WI38 (cell line): Measurements from ENCODE around the gene MTIF3.

ENCODE experiments used
- H3K4me3 ChIP-seq: 2 replicates; pipeline ENCODE4 v1.5.1; 2011; ENCODE audit warnings: low read depth, mild to moderate bottlenecking, control low read depth, low read length
- TF ChIP-seq, protein P1 (sequence below): IDR thresholded peaks from 2 replicates; pipeline ENCODE4 v1.5.1; 2012; ENCODE audit warnings: low read depth, mild to moderate bottlenecking, control low read depth, low read length

Gene MTIF3

GRCh38 chr13:27425158-27425917 lies 25.0 kb downstream of the MTIF3 start:
- TF ChIP-seq, protein P1, sequence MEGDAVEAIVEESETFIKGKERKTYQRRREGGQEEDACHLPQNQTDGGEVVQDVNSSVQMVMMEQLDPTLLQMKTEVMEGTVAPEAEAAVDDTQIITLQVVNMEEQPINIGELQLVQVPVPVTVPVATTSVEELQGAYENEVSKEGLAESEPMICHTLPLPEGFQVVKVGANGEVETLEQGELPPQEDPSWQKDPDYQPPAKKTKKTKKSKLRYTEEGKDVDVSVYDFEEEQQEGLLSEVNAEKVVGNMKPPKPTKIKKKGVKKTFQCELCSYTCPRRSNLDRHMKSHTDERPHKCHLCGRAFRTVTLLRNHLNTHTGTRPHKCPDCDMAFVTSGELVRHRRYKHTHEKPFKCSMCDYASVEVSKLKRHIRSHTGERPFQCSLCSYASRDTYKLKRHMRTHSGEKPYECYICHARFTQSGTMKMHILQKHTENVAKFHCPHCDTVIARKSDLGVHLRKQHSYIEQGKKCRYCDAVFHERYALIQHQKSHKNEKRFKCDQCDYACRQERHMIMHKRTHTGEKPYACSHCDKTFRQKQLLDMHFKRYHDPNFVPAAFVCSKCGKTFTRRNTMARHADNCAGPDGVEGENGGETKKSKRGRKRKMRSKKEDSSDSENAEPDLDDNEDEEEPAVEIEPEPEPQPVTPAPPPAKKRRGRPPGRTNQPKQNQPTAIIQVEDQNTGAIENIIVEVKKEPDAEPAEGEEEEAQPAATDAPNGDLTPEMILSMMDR: no peak
- peak overlapping the region; percentile 66 for H3K4me3 ChIP-seq

DNA sequence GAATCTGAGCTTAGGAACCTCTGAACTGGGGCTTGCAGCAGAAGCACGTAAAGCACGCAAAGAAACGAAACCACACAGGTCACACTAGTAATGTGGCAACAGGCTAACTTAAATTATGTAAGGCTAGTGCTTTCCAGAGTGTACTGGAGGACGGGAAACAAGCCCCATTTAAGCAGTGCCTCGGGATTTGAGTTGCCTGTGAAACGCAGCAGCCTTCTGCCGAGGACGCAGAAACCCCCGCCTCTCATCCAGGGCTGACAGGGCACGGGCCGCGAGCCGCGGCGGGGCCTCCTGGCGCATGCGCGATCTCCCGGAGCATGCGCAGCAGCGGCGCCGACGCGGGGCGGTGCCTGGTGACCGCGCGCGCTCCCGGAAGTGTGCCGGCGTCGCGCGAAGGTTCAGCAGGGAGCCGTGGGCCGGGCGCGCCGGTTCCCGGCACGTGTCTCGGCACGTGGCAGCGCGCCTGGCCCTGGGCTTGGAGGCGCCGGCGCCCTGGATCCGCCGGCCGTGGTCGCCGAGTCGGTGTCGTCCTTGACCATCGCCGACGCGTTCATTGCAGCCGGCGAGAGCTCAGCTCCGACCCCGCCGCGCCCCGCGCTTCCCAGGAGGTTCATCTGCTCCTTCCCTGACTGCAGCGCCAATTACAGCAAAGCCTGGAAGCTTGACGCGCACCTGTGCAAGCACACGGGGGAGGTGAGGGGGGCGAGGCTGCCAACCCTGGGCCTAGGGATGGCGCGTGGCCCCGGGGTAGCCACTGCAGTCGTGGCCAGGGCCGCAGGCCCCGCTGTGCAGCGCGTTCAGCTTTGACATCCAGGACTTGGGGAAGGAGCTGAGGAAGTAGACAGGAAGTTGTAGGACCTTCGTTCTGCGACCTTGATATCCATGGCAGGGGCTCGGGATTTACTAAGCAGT lies 25.9 kb downstream of the MTIF3 start, which contains the start of gene GTF3A:
TSS of gene GTF3A (plus strand) at position 374 of the 912 bp plus-strand sequence.
- peak within 1 kb of the TSS; percentile 66 for H3K4me3 ChIP-seq
- TF ChIP-seq, protein P1: no peak

GRCh38 chr13:27423333-27423732 lies 27.0 kb downstream of the MTIF3 start:
- TF ChIP-seq, protein P1: no peak
- no peak overlapping the region for H3K4me3 ChIP-seq

DNA sequence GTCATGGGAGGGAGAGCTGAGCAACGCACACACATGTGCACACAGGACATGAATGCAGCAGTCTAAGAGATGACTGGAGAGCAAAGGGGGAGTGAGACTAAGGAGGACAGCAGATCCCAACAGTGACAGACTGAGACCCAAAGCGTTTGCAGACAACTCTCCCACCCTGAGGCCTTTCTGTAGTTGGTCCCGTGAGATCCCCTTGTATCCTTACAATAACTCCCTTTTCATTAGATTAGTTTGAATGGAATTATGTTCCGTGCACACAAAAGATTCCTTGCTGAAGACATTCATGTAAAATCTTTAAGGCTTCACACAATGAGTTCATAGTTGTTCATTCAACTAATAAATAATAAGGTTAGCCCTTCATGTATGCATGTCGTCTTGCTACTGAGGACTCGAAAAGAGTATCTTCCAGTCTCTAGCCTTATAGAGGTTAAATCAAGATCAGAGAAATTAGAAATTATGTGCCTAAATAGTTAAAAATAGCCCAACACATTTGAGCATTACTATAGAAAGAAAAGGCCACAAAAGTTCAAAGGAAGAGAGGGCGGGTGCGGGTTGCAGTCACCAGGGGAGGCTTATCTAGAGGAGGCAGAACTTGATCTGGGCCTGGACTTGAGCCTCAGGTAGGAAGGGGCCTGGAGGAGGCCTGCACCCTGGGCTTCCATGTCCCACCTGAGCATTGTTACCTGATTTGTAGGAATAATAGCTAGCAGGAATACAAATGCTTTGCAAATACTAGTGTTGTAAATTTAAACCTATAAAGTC lies 29.1 kb downstream of the MTIF3 start:
- TF ChIP-seq, protein P1: no peak
- H3K4me3 ChIP-seq: no peak overlapping the region

GRCh38 chr13:27419328-27419727 lies 31.0 kb downstream of the MTIF3 start:
- TF ChIP-seq, protein P1: no peak
- H3K4me3 ChIP-seq: no peak overlapping the region

GRCh38 chr13:27415116-27415515 lies 35.2 kb downstream of the MTIF3 start:
- H3K4me3 ChIP-seq: no peak overlapping the region

More at GRCh38 chr13:27415116-27415515, 35.2 kb downstream of the MTIF3 start:
- TF ChIP-seq, protein P1: no peak
